Suprapubic skin (tissue), 4 donors: Measurements from ENCODE around the gene NCKAP5. TPM values are rescaled to one million over a fixed set of nuclear protein-coding genes. Genes with fewer than 3 reads are reported as not detected.
A peak's percentile ranks its signal among the peaks of the same experiment; 100 is the strongest.

ENCODE experiments used
- DNase-seq, 2 donors: peaks; one replicate each; pipeline ENCODE4 v3.0.0-alpha.2; 2019; ENCODE audit warnings: low spot score in 2 of 2
- H3K27ac ChIP-seq: fragments of 200-600 bp; sonication (generic); one replicate; pipeline ENCODE4 v1.5.1; 2019
- H3K27me3 ChIP-seq: fragments of 200-600 bp; sonication (generic); one replicate; pipeline ENCODE4 v1.5.1; 2019
- H3K36me3 ChIP-seq: fragments of 200-600 bp; sonication (generic); one replicate; pipeline ENCODE4 v1.5.1; 2019
- H3K4me1 ChIP-seq: fragments of 200-600 bp; sonication (generic); one replicate; pipeline ENCODE4 v1.5.1; 2019
- H3K4me3 ChIP-seq: fragments of 200-600 bp; sonication (generic); one replicate; pipeline ENCODE4 v1.5.1; 2019; ENCODE audit warnings: mild to moderate bottlenecking
- H3K9me3 ChIP-seq: fragments of 200-600 bp; sonication (generic); one replicate; pipeline ENCODE4 v1.5.1; 2019
- EP300 ChIP-seq: sonication (generic); formaldehyde crosslinking; IDR thresholded peaks from one replicate; pipeline ENCODE4 v1.6.1; 2017; ENCODE audit warnings: antibody characterized with exemption
- POLR2A ChIP-seq, 2 donors: fragments of 450-650 bp; IDR thresholded peaks; one replicate each; pipeline ENCODE4 v1.6.1; 2017; ENCODE audit warnings: antibody characterized with exemption in 2 of 2, mild to moderate bottlenecking in 2 of 2, moderate library complexity in 2 of 2
- POLR2AphosphoS5 ChIP-seq, 3 donors: sonication (generic); formaldehyde crosslinking; IDR thresholded peaks; one replicate each; pipeline ENCODE4 v1.6.1; 2017; ENCODE audit warnings: antibody characterized with exemption in 3 of 3
- WGBS: methylation state at CpG from one replicate; pipeline ENCODE4 v1.1.5; 2018; 5-methylcytosine and 5-hydroxymethylcytosine counted together
- total RNA-seq, 4 donors: library from RNA; depleted of rRNA; stranded (reverse); fragments of >200 nt; gene quantifications; one replicate each; pipeline ENCODE4 v1.1.0, GENCODE V29; 2016
- TF ChIP-seq, protein P1 (sequence below), 2 donors: fragments of 200-600 bp in 1 of 2; fragments of 450-650 bp in 1 of 2; sonication (generic) in 1 of 2; IDR thresholded peaks; one replicate each; pipeline ENCODE4 v1.5.1; 2016 to 2019; ENCODE audit warnings: antibody characterized with exemption in 2 of 2, mild to moderate bottlenecking in 1 of 2, moderate library complexity in 1 of 2

NCKAP5 gene
- total RNA-seq, 4 donors from 2014 or later, result 2.8 to 6.4 (median 4.2) TPM

GRCh38 chr2:133252780-133253355 is 315.4 kb downstream of the NCKAP5 start:
- Histone ChIP-seq H3K36me3 (no peaks in the 10 kb centered on the region), H3K9me3 (no peaks in the 10 kb centered on the region), H3K4me3 (no peak overlapping the region), H3K27me3 (no peaks in the 10 kb centered on the region), H3K4me1 (peaks cover 5% of the 10 kb centered on the region), H3K27ac (no peak overlapping the region)
- no peak for DNase-seq
- TF ChIP-seq POLR2A (IDR thresholded peaks at IDR 0.05) (no peak), POLR2AphosphoS5 (IDR thresholded peaks at IDR 0.05) (no peak), EP300 (no peak)
- TF ChIP-seq, protein P1, sequence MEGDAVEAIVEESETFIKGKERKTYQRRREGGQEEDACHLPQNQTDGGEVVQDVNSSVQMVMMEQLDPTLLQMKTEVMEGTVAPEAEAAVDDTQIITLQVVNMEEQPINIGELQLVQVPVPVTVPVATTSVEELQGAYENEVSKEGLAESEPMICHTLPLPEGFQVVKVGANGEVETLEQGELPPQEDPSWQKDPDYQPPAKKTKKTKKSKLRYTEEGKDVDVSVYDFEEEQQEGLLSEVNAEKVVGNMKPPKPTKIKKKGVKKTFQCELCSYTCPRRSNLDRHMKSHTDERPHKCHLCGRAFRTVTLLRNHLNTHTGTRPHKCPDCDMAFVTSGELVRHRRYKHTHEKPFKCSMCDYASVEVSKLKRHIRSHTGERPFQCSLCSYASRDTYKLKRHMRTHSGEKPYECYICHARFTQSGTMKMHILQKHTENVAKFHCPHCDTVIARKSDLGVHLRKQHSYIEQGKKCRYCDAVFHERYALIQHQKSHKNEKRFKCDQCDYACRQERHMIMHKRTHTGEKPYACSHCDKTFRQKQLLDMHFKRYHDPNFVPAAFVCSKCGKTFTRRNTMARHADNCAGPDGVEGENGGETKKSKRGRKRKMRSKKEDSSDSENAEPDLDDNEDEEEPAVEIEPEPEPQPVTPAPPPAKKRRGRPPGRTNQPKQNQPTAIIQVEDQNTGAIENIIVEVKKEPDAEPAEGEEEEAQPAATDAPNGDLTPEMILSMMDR (IDR thresholded peaks at IDR 0.05), result no peak
- WGBS, result 82% methylated on average over 5 of the region's 5 CpGs

- WGBS, result 81% methylated on average over 2 of the region's 2 CpGs
- Histone ChIP-seq H3K36me3 (no peaks in the 10 kb centered on the region), H3K9me3 (no peaks in the 10 kb centered on the region), H3K4me3 (no peak overlapping the region), H3K4me1 (peaks cover 6% of the 10 kb centered on the region), H3K27me3 (no peaks in the 10 kb centered on the region), H3K27ac (no peak overlapping the region)
- no peak for TF ChIP-seq EP300
- TF ChIP-seq, protein P1 (IDR thresholded peaks at IDR 0.05), result no peak
- TF ChIP-seq POLR2A (IDR thresholded peaks at IDR 0.05), result no peak
- TF ChIP-seq POLR2AphosphoS5 (IDR thresholded peaks at IDR 0.05), result no peak
- no peak for DNase-seq
Measured at GRCh38 chr2:133249362-133249761, 318.9 kb downstream of the NCKAP5 start.

DNA sequence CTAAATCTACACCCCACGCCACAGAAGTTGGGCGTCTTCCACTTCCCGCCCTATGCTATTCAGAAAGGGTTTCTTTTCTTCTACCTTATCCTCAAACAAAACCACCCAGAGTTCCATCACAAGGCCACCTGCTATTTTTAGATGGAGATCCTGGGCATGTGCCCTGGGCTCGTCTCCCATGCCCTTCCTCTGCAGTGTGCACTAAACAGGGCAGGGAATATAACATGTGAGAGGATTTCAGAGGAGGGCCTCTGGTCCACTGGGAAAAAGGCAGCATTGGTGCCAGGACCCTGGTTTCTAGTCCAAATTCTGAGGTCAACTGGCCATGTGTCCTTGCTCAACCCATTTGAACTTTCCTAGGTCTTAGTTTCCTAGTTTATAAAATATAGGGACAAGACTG is 320.0 kb downstream of the NCKAP5 start:
- DNase-seq, result no peak
- Histone ChIP-seq H3K27me3 (no peaks in the 10 kb centered on the region), H3K9me3 (no peaks in the 10 kb centered on the region), H3K4me3 (no peak overlapping the region), H3K36me3 (no peaks in the 10 kb centered on the region), H3K4me1 (peaks cover 6% of the 10 kb centered on the region), H3K27ac (no peak overlapping the region)
- whole genome bisulfite sequencing, result 88% methylated on average over 4 of the region's 4 CpGs
- TF ChIP-seq, protein P1 (IDR thresholded peaks at IDR 0.05), result no peak
- TF ChIP-seq POLR2AphosphoS5 (IDR thresholded peaks at IDR 0.05) (no peak), POLR2A (IDR thresholded peaks at IDR 0.05) (no peak), EP300 (no peak)

DNA sequence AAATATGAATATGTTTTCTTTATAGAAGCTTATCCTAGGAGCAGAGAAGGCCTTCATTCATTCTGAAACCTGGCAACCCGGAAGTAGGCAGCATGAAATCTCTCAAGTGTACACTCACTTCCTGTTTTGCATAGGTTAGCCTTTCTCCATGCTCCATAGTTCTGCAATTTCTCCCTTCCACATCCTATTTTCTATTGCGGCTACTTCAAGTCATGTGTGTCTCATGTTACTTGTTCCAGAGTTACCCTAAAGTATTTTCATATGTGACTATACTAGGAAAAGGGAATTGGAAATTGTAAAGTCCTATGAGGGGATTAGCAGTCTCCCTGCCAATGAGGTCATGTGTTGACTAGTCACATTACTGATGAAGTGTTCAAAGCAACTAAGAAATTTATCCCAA is 320.6 kb downstream of the NCKAP5 start:
- Histone ChIP-seq H3K4me1 (peaks cover 6% of the 10 kb centered on the region), H3K27ac (no peak overlapping the region), H3K27me3 (no peaks in the 10 kb centered on the region), H3K36me3 (no peaks in the 10 kb centered on the region), H3K9me3 (no peaks in the 10 kb centered on the region), H3K4me3 (no peak overlapping the region)
- no peak for DNase-seq
- no peak for TF ChIP-seq POLR2A (IDR thresholded peaks at IDR 0.05)
- no peak for TF ChIP-seq POLR2AphosphoS5 (IDR thresholded peaks at IDR 0.05)
- TF ChIP-seq, protein P1 (IDR thresholded peaks at IDR 0.05), result no peak
- no peak for TF ChIP-seq EP300
- 51% methylated on average over 2 of the region's 2 CpGs for WGBS

GRCh38 chr2:133241224-133241571 is 327.1 kb downstream of the NCKAP5 start:
- DNase-seq, result no peak
- Histone ChIP-seq H3K9me3 (no peaks in the 10 kb centered on the region), H3K27ac (peak overlapping the region; percentile 48), H3K36me3 (no peaks in the 10 kb centered on the region), H3K4me3 (peak overlapping the region; percentile 24), H3K27me3 (no peaks in the 10 kb centered on the region), H3K4me1 (peaks cover 7% of the 10 kb centered on the region)
- 32% methylated on average over 2 of the region's 2 CpGs for WGBS
- TF ChIP-seq EP300, result no peak
- TF ChIP-seq, protein P1 (IDR thresholded peaks at IDR 0.05), result no peak
- no peak for TF ChIP-seq POLR2A (IDR thresholded peaks at IDR 0.05)
- TF ChIP-seq POLR2AphosphoS5 (IDR thresholded peaks at IDR 0.05), result no peak
